ENCODE results near the gene TTC19.

The TTC19 gene

DNA sequence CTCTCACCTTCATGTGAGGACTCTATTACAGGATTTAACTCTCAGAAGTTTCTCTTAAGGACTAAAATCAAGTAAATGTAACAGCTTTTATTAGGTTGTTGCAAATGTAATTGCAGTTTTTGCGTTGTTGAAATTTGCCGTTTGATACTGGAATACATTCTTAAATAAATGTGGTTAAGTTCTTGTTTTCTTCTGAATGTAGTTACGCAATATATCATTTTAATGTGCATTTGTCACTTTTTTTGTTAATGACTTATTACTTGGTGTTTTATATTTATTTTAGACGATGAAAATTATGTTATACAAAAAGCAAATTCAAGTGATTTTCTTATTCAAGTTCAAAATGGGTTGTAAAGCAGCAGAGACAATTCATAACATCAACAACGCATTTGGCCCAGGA is 76.3 kb downstream of the TTC19 start (continued):
- TF ChIP-seq, protein P1, sequence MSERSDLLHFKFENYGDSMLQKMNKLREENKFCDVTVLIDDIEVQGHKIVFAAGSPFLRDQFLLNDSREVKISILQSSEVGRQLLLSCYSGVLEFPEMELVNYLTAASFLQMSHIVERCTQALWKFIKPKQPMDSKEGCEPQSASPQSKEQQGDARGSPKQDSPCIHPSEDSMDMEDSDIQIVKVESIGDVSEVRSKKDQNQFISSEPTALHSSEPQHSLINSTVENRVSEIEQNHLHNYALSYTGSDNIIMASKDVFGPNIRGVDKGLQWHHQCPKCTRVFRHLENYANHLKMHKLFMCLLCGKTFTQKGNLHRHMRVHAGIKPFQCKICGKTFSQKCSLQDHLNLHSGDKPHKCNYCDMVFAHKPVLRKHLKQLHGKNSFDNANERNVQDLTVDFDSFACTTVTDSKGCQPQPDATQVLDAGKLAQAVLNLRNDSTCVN (tag by site-specific recombination; optimal IDR thresholded peaks at IDR 0.05) = no peak
- TF ChIP-seq ZNF664 (tag by site-specific recombination; IDR thresholded peaks at IDR 0.05) (no peak), PRDM1 (tag by site-specific recombination; IDR thresholded peaks at IDR 0.05) (no peak), ZNF146 (tag by site-specific recombination; IDR thresholded peaks at IDR 0.05) (no peak)
